ENCODE measurements around the gene ISG15.

The ISG15 gene
- total RNA-seq = 19.1 to 26.6 reads per million in 2 donors

DNA sequence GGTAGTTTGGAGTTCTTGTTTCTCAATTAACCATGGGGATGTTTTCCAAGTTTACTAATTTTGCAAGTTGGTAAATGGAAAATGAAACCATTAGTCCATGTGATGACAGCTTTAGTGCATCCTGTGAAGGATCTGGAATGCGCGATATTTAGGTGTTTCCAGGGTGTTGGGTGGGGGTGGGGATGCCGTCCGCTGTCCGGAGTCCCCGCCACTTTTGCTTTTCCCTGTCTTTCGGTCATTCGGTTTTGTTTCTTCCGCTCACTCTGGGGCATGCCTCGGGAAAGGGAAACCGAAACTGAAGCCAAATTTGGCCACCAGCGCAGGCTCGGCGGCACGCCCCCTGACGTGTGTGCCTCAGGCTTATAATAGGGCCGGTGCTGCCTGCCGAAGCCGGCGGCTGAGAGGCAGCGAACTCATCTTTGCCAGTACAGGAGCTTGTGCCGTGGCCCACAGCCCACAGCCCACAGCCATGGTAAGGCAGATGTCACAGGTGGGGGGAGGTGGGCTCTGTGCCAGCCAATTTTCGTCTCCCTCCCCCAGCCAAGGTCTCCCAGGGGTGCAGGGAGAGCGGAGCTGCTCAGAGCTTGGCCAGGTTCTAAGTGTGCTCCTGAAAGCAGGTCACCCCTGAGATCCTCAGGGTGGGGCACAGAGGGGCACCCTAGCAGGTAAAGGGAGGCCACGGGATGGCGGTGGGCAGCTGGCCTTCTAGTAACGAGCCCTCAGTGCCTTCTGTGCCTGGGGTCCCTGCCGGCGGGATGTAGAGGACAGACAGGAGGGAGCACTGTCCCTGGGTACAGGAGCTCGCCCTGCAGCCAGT lies at the start of gene ISG15:
Gene ISG15, plus strand, starts transcription at position 393 of the 817 bp plus-strand sequence. Its CDS starts 77 bp downstream, at position 470.
- DNase-seq = peak; percentile 84

DNA sequence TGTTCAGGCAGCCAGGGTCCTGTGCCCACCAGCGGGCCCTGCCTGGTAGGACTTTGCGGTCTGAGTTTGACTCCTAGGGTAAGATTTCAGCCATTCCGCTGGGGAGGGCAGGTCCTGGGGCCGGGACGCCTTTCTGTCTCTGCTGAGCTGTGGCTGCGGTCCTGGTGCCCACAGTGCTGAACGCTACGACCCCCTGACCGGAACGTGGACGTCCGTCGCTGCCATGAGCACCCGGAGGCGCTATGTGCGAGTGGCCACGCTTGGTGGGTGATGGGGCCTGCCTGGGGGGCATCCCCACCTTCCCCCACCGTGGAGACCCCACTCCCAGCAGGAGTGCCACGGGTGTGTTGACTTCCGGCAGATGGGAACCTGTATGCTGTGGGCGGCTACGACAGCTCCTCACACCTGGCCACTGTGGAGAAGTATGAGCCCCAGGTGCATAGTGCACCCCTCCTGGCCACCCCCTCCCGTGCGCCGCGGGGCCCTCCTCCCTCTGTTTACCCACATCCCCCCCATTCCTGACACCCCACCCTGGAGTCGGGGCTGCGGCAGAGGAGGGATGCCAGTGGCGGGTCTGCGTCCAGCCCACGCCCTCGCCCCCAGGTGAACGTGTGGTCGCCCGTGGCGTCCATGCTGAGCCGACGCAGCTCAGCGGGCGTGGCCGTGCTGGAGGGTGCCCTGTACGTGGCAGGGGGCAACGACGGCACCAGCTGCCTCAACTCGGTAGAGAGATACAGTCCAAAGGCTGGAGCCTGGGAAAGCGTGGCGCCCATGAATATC lies 49.4 kb upstream of the ISG15 start:
- DNase-seq = no peak

DNA sequence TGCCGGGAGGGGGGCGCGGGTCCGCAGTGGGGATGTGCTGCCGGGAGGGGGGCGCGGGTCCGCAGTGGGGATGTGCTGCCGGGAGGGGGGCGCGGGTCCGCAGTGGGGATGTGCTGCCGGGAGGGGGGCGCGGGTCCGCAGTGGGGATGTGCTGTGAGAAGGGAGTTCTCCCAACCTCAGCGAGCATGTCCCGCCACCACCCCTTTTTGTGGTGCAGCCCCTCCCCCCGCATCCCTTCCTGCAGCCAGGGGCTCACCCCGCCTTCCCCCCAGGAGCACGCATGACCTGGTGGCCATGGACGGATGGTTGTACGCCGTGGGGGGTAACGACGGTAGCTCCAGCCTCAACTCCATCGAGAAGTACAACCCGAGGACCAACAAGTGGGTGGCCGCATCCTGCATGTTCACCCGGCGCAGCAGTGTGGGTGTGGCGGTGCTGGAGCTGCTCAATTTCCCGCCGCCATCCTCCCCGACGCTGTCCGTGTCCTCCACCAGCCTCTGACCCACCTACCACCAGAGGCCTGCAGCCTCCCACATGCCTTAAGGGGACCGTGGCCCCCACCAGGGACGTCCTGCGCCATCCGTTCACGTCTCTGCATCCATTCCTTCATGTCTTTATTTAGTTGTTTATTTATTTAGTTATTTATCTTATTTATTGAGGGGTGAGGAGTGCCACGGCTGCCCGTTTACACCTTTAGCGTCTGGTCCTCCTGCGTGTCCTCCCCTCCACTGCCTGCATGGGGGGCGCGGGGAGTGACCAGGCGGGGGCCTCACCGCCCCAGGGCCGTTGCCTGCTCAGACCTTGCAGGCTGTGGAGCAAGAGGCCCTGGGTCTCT lies 48.4 kb upstream of the ISG15 start:
- no peak for DNase-seq

DNA sequence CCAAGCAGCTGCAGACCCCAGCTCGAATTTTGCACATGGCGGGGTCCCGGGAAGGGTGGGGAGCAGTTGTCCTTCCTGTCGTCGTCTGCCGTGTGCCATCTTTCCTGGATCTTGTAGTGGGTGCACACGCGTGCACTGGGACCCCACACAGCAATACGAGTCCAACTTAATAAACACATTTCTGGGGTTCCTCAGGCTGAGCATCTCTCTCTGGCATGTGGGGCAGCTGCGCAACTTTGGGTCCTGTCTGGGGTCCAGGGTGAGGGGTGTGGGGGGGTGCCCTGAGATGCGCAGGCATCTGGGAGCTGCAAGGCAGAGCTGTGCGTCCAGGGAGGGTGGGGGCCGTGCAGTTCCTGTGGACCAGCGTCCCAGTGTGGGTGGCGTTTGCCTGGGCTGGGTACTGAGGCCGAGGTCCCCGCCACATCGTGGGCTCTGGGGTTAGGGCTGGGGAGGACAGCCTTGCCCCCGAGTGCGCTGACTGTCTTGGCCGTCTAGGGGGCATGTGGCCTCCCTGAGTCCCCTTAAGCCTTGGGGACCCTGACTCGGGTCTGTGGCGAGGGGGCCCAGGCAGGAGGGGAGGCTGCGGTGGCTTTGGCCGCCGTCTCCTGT lies 47.7 kb upstream of the ISG15 start:
- DNase-seq = no peak

DNA sequence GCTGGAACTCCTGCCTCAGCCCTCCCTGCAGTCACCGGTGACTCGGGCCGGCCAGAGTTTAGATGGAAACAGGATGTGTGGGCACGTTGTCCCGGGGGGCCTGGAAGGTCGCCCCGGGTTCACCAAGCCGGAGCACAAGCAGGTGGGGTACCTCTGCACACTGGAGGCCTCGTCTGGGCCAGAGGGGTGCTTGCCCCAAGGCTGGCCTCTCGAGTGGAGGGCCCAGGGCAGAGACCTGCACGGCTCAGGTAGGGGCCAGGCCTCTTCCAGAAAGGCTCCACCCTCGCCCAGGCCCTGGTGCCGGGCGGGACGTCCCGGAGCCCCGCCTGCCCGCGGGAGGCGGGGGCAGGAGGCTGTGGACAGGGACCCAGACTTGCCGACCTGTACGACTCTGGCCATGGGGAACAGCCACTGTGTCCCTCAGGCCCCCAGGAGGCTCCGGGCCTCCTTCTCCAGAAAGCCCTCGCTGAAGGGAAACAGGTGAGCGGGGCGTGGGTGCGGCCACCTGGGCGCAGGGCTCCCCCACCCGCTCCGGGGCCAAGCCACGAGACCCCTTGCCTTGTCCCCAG lies 47.1 kb upstream of the ISG15 start, which contains the start of gene PLEKHN1:
Gene PLEKHN1, plus strand, starts transcription at position 348 of the 569 bp plus-strand sequence. Its CDS starts 50 bp downstream, at position 398.
- DNase-seq = no peak

DNA sequence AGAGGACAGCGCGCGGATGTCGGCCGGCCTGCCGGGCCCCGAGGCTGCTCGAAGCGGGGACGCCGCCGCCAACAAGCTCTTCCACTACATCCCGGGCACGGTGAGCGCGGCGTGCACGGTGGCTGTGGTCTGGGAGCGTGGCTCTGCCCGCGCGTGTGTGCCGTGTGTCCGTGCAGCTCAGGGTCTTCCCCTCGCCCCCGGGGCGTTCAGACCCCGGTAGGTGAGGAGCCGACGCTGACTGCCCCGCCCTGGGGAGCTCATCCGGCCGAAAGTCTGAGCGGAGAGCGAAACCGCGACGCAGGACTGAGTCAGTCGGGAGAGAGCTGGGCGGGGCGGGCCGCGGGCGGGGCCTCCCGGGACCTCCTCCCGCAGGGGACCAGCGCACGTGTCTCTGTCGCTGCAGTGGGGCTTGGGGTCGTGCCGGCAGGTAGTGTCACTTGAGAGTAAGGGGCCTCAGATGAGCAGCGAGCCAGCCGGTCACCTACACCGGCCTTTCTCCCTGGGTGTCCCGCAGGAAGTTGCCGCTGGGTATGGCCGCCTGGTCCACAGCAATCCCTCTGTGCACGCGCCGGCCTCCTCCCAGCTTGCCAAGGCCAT lies 46.5 kb upstream of the ISG15 start:
- DNase-seq = peak; percentile 58

DNA sequence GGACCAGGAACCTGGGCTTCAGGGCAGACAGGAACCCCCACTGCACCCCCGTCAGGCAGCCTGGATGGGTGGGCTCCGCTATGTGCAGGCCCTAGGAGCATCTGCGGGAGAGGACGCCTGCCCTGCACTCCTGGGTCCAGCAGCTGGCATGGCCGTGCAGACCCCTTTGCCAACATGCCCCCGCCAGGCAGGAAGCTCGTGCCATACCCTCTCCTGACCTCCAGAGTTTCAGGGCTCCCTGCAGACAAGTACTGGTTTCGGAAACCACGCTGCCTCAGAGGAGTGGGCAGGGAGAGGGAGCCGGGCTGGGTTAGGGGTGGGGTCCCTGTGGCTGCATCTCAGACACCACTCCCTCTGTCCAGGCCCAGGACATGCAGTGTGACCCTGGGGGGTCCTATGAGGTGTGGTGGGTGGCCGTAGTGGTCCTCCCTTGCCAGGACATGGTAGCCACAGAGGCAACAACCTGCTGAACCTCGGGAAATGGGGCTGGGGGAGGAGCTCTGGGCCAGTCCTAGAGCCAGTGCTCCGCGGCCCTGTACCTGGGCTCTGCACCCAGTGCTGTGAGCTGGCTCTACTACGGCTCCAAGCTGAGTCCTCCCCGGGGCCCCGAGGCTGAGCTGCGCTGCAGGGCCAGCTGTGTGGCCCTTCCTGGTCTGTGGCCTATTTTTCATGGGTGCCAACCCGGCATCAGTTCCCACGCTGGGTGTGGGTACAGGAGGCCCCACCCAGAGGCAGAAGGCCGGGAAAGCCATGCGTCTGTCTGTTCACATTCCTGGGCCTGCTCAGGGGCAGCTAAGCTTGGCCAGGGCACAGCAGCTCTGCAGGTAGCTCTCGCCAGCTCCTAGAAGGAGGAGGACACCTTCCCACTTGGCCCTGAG lies 45.6 kb upstream of the ISG15 start:
- no peak for DNase-seq

DNA sequence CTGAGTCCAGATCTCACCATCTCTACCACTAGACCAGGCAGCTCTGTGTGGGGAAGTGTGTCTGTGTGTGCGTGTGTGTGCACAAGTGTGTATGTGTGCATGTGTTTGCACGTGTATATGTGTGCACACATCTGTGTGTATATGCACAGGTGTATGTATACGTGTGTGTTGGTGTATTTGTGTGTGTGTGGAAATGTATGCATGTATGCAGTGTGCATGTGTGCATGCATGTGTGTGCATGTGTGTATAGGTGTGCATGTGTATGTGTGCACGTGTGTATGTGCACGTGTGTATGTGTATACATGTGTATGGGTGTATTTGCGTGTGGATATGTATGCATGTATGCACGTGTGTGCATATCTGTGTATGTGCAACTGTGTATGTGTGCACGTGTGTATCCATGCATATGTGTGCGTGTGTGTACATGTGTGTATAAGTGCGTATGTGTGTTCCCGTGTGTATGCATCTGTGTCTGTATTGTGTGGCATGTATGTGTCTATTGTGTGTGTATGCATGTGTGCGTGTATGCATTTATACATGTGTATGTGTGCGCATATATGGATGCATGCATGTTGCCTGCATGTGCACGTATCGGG lies 43.9 kb upstream of the ISG15 start:
- no peak for DNase-seq

DNA sequence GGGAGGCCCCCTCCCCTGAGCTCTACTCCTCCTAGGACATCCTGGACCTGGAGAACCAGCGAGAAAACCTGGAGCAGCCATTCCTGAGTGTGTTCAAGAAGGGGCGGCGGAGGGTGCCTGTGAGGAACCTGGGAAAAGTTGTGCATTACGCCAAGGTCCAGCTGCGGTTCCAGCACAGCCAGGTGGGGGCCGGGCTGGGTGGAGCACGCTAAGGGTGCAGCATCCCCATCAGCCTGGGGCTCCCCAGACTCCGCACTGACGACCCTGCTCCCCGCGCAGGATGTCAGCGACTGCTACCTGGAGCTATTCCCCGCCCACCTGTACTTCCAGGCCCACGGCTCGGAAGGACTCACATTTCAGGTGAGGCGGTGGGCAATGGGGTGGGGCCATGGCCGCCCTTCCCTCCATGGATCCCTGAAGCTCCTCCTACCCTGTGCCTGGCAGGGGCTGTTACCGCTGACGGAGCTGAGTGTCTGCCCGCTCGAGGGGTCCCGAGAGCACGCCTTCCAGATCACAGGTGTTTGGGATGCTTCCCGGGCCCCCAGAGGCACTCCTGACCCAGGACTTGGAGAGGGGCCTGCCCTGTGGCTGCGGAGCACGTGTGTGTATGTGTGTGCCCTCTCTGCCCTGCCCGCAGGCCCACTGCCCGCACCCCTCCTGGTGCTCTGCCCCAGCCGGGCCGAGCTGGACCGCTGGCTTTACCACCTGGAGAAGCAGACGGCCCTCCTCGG lies 42.9 kb upstream of the ISG15 start:
- DNase-seq = no peak

DNA sequence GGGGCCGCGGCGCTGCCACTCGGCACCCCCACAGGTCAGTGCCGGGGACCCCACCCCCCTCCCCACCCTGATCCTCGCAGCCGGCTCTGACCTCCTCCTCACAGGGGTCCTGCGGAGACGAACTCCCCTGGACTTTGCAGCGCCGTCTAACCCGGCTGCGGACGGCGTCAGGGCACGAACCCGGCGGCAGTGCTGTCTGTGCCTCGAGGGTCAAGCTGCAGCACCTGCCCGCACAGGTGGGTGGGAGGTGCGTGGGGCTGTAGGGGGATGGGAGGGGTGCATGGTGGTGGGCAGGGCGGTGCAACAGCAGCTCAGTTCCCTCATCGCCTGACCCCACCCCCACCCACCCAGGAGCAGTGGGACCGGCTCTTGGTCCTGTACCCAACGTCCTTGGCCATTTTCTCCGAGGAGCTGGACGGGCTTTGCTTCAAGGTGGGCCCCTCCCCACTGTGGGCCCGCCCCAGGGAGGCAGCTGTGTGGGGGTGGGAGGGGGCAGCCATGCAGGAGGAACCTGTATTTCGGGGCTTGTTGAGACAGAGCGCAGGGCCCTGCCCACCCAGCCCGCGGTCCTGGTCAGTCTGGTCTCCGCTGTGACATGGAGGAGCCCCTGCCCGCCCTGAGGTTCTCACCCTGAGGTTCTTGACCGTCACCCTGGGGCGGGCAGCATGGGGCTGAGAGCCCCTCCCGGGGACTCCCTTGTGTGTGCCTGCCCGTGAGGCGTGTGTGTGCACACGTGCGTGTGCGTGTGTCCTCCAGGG lies 42.1 kb upstream of the ISG15 start:
- DNase-seq = no peak

DNA sequence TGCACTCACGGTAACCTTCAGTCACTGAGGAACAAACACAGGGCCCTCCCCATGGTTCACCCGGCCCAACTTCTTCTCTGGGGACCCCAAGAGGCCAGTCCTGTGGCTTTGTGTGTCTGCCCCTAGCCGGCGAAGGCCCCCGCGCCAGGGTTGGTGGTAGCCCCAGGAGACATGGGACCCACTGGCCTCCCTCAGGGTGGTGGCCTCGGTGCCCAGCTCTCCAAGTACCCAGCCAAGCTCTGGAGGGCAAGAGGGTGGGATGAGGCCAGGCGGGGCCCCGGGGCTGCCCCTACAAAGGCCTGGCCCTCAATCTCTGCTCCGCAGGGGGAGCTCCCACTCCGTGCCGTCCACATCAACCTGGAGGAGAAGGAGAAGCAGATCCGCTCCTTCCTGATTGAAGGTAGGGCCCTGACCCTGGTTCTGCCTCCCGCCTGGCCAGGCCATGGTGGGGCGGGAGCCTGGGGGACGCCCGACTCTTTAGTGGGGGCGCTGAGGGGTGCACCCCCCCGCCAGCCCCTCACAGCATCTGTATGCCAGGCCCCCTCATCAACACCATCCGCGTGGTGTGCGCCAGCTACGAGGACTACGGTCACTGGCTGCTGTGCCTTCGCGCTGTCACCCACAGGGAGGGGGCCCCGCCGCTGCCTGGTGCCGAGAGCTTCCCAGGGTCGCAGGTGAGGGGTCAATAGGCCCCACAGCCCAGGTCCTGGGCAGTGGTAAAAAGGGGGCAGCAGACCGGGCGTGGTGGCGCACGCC lies 41.4 kb upstream of the ISG15 start:
- DNase-seq = no peak

DNA sequence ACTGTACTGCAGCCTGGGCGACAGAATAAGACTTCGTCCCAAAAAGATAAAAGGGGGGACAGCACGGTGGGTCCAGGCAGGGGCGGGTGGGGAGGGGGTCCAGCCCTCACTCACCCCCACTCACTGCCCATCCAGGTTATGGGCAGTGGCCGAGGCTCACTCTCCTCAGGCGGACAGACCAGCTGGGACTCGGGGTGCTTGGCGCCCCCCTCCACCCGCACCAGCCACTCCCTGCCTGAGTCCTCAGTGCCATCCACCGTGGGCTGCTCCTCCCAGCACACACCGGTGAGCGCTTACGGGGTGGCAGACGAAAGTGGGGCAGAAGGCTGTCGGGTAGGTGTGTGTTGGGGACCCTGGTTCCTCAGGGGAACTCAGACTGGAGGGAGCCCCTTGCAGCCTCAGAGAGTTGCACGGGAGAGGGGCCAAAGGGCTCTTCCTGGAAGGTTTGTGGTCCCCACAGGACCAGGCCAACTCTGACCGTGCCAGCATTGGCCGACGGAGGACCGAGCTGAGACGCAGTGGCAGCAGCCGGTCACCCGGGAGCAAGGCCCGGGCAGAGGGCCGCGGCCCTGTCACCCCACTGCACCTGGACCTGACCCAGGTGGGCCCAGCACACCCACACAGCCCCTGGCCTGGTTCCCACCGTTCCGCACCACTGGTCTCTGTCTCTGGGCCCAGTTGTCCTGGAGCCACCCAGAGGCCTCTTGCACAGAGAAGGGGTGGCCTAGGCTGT lies 40.4 kb upstream of the ISG15 start:
- no peak for DNase-seq

DNA sequence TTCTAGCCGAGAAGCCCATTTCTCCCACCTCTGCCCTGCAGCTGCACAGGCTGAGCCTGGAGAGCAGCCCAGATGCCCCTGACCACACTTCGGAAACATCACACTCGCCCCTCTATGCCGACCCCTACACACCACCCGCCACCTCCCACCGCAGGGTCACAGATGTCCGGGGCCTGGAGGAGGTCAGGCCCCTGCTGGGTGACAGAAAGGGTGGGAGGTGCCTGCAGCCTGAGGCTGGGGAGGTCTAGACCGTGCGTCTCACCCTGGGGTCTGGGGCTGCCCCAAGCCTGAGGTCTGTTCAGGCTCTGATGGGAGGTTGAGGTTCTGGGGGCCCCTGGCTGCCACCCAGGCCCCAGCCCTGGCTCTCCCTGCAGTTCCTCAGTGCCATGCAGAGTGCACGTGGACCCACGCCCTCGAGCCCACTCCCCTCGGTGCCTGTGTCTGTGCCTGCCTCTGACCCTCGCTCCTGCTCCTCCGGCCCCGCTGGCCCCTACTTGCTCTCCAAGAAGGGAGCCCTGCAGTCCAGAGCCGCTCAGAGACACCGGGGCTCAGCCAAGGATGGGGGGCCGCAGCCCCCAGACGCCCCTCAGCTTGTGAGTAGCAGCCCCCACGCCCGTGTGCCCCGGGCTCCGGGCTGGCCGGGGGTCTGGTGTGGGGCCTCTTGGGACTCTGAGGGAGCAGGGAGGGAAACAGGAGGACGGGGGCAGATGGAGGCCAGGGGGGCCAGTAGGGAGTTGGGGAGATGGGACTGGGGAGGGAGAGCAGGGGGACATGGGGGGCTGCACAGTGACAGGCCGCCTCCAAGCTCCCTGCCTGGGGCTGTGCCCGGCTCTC lies 39.6 kb upstream of the ISG15 start:
- no peak for DNase-seq

DNA sequence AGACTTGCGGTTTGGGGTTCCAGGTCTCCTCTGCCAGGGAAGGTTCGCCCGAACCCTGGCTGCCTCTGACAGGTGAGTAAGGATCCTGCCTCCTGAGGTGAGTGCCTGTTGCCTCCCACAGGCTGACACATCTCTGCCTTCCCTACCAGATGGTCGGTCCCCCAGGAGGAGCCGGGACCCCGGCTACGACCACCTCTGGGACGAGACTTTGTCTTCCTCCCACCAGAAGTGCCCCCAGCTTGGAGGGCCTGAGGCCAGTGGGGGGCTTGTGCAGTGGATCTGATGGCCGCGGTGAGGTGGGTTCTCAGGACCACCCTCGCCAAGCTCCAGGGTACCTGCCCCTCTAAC lies 39.0 kb upstream of the ISG15 start:
- DNase-seq = no peak

DNA sequence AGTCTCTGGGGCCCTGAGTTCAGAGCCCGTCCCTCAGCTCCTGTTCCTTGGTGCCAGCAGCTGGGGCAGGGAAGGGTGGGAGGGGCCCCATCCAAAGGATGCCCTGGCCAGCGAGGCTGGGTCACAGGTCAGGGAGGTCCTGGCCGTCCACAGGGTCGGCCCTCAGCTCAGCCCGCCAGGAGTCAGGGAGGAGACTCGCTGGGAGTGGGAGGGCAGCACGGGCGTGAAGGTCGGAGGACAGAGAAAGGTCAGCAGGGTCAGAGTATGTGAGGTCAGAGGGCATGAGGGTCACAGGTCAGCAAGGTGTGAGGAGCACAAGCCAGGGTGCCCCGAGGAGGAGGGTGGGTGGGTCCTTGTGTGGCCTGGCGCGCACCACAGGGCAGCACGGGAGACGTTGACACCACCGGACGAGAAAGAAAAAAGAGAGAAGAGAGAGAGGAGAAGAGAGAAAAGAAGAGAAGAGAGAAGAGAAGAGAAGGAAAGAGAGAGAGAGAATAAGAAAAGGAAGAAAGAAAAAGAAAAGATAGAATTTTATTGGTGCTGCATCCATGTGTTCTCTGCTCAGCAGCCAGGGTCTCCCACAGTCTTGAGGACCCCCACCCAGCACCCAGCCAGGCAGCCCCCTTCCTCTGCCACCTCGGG lies 38.5 kb upstream of the ISG15 start:
- no peak for DNase-seq

DNA sequence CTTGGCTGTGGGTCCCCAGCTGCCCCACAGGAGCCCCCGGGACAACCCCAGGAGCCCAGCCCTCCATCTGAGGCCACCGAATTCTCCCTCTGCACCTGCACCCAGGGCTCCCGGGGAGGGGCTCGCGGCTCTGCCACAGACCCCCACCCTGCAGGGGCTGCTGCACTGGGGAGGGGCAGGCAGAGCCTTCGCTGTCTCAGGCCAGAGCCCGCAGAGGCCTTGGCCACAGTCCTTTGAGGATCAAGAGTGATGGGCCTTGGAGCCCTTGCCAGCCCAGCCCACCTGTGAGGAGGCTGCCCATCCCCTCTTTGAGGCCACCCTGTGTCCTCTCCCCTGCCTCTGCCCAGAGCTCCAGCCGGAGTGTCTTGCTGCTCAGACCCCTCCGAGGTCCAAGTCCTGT lies 37.9 kb upstream of the ISG15 start:
- no peak for DNase-seq

All from activated gamma-delta T cell (primary cell).